Measurements from ENCODE around the gene FBXO28. TPM values are rescaled to one million over a fixed set of nuclear protein-coding genes. Genes with fewer than 3 reads are reported as not detected.

The FBXO28 gene
- total and polyA plus RNA-seq, 10 of the 15 experiments (the other 5 are each of a cell fraction or from before 2014, with no cell fraction given) = 4.3 to 23.2 (median 18.4) TPM

DNA sequence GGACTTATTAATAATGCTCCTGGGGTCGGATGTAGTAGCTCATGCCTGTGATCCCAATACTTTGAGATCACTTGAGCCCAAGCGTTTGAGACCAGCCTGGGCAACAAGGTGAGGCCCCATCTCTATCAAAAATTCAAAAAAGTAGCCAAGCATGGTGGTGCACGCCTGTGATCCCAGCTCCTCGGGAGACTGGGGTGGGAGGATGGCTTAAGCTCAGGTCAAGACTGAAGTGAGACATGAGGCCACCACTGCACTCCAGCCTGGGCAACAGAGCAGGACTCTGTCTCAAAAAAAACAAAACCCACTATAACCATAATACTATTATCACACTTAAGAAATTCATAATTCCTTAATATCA lies 67.5 kb downstream of the FBXO28 start:
- no peaks in the 10 kb centered on the region for H3K9me3 ChIP-seq (replicated peaks; ENCODE audit: control insufficient read depth, insufficient read depth, low read length)
- H3K9ac ChIP-seq (ENCODE audit: control insufficient read depth, insufficient read depth, low read length) = no peak overlapping the region
- ChIA-PET SMC1A (ENCODE audit: uncharacterized antibody, unreplicated experiment) (interaction anchor here (1.3 to 2.9 kb wide), 2 partner anchors 12 to 37 kb away, joined by 3 to 14 read pairs; no protein-coding TSS in a partner anchor), POLR2A (interaction anchor here (1.0 to 1.8 kb wide), 3 partner anchors 10 to 23 kb away, joined by 3 to 6 read pairs (median 4); no protein-coding TSS in a partner anchor), CTCF (interaction anchor here (1.0 to 1.4 kb wide), 3 partner anchors 11 to 65 kb away, joined by 4 to 5 read pairs (median 4); no protein-coding TSS in a partner anchor), RAD21 (ENCODE audit: unreplicated experiment) (interaction anchor here (1.8 kb wide), 1 partner anchor 12 kb away, joined by 8 read pairs; no protein-coding TSS in a partner anchor)
- no peaks in the 10 kb centered on the region for H3K27me3 ChIP-seq (replicated peaks in 1 of 2; ENCODE audit: control insufficient read depth in 2 of 2, insufficient read depth in 2 of 2, low read length in 1 of 2)
- H4K20me1 ChIP-seq (ENCODE audit: control insufficient read depth, insufficient read depth) = no peaks in the 10 kb centered on the region
- BruUV-seq (replicated peaks) = no TSS peak
- H3K4me1 ChIP-seq (ENCODE audit: control insufficient read depth, insufficient read depth, low read length) = peaks cover 16% of the 10 kb centered on the region; the same call in 1 of the 2 replicates
- H3K27ac ChIP-seq (ENCODE audit: control insufficient read depth, insufficient read depth) = no peak overlapping the region
- no peak overlapping the region for H3K4me2 ChIP-seq (ENCODE audit: control insufficient read depth, insufficient read depth)
- 64% methylated on average over 4 of the region's 4 CpGs for WGBS (ENCODE audit: insufficient coverage, insufficient replicate concordance, low lambda C conversion rate, missing lambda C conversion rate)
- no peak overlapping the region for H2AFZ ChIP-seq (ENCODE audit: control insufficient read depth, low read depth, low read length)
- in situ Hi-C loops (cut with MboI) (no loop called here), intact Hi-C loops (cut with micrococcal nuclease; ENCODE audit: unreplicated experiment) (loop anchor here (5.0 kb wide), 1 partner anchor 334 kb away; the partner anchor contains the start of gene TP53BP2)
- FAIRE-seq (no peak), DNase-seq (ENCODE audit: low read depth, low spot score) (no peak), ATAC-seq (no peak)
- H3K4me3 ChIP-seq = no peak overlapping the region
- H3K79me2 ChIP-seq (ENCODE audit: control insufficient read depth, insufficient read depth, low read length) = peaks cover 32% of the 10 kb centered on the region
- H3K36me3 ChIP-seq (ENCODE audit: control insufficient read depth in 2 of 2, insufficient read depth in 2 of 2, low read length in 1 of 2) = no peaks in the 10 kb centered on the region
- TF ChIP-seq IRF4 (IDR thresholded peaks at IDR 0.05; ENCODE audit: low read depth, low read length) (no peak), ZNF622 (IDR thresholded peaks at IDR 0.05) (no peak), RBBP5 (conservative IDR thresholded peaks at IDR 0.05) (no peak), BCL3 (IDR thresholded peaks at IDR 0.05; ENCODE audit: borderline replicate concordance, insufficient read depth, low read depth, low read length, poor library complexity, severe bottlenecking) (no peak)
- TF ChIP-seq, protein P1, sequence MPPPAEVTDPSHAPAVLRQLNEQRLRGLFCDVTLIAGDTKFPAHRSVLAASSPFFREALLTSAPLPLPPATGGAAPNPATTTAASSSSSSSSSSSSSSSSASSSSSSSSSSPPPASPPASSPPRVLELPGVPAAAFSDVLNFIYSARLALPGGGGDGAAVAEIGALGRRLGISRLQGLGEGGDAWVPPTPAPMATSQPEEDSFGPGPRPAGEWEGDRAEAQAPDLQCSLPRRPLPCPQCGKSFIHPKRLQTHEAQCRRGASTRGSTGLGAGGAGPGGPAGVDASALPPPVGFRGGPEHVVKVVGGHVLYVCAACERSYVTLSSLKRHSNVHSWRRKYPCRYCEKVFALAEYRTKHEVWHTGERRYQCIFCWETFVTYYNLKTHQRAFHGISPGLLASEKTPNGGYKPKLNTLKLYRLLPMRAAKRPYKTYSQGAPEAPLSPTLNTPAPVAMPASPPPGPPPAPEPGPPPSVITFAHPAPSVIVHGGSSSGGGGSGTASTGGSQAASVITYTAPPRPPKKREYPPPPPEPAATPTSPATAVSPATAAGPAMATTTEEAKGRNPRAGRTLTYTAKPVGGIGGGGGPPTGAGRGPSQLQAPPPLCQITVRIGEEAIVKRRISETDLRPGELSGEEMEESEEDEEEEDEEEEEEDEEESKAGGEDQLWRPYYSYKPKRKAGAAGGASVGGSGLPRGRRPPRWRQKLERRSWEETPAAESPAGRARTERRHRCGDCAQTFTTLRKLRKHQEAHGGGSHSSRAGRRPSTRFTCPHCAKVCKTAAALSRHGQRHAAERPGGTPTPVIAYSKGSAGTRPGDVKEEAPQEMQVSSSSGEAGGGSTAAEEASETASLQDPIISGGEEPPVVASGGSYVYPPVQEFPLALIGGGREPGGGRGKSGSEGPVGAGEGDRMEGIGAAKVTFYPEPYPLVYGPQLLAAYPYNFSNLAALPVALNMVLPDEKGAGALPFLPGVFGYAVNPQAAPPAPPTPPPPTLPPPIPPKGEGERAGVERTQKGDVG (CRISPR knock-in tag; IDR thresholded peaks at IDR 0.05) = no peak
